KMS-11 (cell line): ENCODE measurements around the gene SLC22A4.

ENCODE experiments used
- H2AFZ ChIP-seq: fragments of 200-600 bp; sonication (generic); 2 replicates; pipeline ENCODE4 v1.6.1; 2016; ENCODE audit warnings: antibody characterized with exemption, mixed run types, low read depth
- H3K27ac ChIP-seq: fragments of 200-600 bp; sonication (generic); 2 replicates; pipeline ENCODE4 v1.6.1; 2016; ENCODE audit warnings: mild to moderate bottlenecking, mixed run types
- H3K27me3 ChIP-seq: fragments of 200-600 bp; sonication (generic); 2 replicates; pipeline ENCODE4 v1.6.1; 2017; ENCODE audit warnings: mild to moderate bottlenecking, low read depth, mixed run types, moderate library complexity; ENCODE audit not compliant: insufficient read depth
- H3K36me3 ChIP-seq: fragments of 200-600 bp; sonication (generic); 2 replicates; pipeline ENCODE4 v1.6.1; 2017; ENCODE audit warnings: mild to moderate bottlenecking, mixed run types; ENCODE audit not compliant: insufficient read depth
- H3K4me1 ChIP-seq: fragments of 200-600 bp; sonication (generic); 2 replicates; pipeline ENCODE4 v1.6.1; 2016; ENCODE audit warnings: mild to moderate bottlenecking, low read depth, mixed run types; ENCODE audit not compliant: poor library complexity, severe bottlenecking
- H3K4me2 ChIP-seq: fragments of 200-600 bp; sonication (generic); 2 replicates; pipeline ENCODE4 v1.7.0; 2016; ENCODE audit warnings: mild to moderate bottlenecking, mixed run types
- H3K4me3 ChIP-seq: fragments of 200-600 bp; sonication (generic); IDR thresholded peaks from 2 replicates; pipeline ENCODE4 v1.6.1; 2017; ENCODE audit warnings: low read depth, low read length, mixed read lengths; ENCODE audit not compliant: insufficient read depth
- H3K79me2 ChIP-seq: fragments of 200-600 bp; sonication (generic); 2 replicates; pipeline ENCODE4 v1.6.1; 2016; ENCODE audit warnings: low read depth, mixed run types; ENCODE audit not compliant: insufficient read depth
- H3K9ac ChIP-seq: fragments of 200-600 bp; sonication (generic); 2 replicates; pipeline ENCODE4 v1.6.1; 2016; ENCODE audit warnings: mild to moderate bottlenecking, mixed run types
- H4K20me1 ChIP-seq: fragments of 200-600 bp; sonication (generic); 2 replicates; pipeline ENCODE4 v1.6.1; 2016; ENCODE audit warnings: mild to moderate bottlenecking, mixed run types; ENCODE audit not compliant: insufficient read depth
- CTCF ChIP-seq: fragments of 200-600 bp; sonication (generic); conservative IDR thresholded peaks from 2 replicates; pipeline ENCODE4 v1.6.1; 2017; ENCODE audit warnings: low read depth, mild to moderate bottlenecking, antibody characterized with exemption, low read length, moderate library complexity, mixed read lengths

The SLC22A4 gene

GRCh38 chr5:132391870-132392269, 97.7 kb downstream of the SLC22A4 start:
- no peaks in the 10 kb centered on the region for H4K20me1 ChIP-seq
- no peak overlapping the region for H3K27ac ChIP-seq
- H3K27me3 ChIP-seq, result no peaks in the 10 kb centered on the region
- no peaks in the 10 kb centered on the region for H3K79me2 ChIP-seq
- H3K36me3 ChIP-seq, result no peaks in the 10 kb centered on the region
- peaks cover 24% of the 10 kb centered on the region for H3K4me1 ChIP-seq
- H3K4me3 ChIP-seq, result no peak overlapping the region
- TF ChIP-seq CTCF, result no peak
- H3K4me2 ChIP-seq, result no peak overlapping the region
- no peak overlapping the region for H2AFZ ChIP-seq
- H3K9ac ChIP-seq, result no peak overlapping the region

GRCh38 chr5:132392411-132392810, 98.2 kb downstream of the SLC22A4 start:
- no peak for TF ChIP-seq CTCF
- no peaks in the 10 kb centered on the region for H4K20me1 ChIP-seq

GRCh38 chr5:132392978-132393825, 99.0 kb downstream of the SLC22A4 start:
- Histone ChIP-seq H4K20me1 (no peaks in the 10 kb centered on the region), H3K79me2 (no peaks in the 10 kb centered on the region), H3K4me3 (no peak overlapping the region), H3K27me3 (no peaks in the 10 kb centered on the region), H2AFZ (no peak overlapping the region), H3K36me3 (no peaks in the 10 kb centered on the region), H3K27ac (no peak overlapping the region), H3K9ac (no peak overlapping the region), H3K4me2 (no peak overlapping the region), H3K4me1 (peaks cover 11% of the 10 kb centered on the region)
- TF ChIP-seq CTCF, result no peak

More at GRCh38 chr5:132392411-132392810, 98.2 kb downstream of the SLC22A4 start:
- no peak overlapping the region for H3K27ac ChIP-seq
- peaks cover 19% of the 10 kb centered on the region for H3K4me1 ChIP-seq
- no peaks in the 10 kb centered on the region for H3K36me3 ChIP-seq
- no peaks in the 10 kb centered on the region for H3K27me3 ChIP-seq
- H2AFZ ChIP-seq, result no peak overlapping the region
- H3K9ac ChIP-seq, result no peak overlapping the region
- no peak overlapping the region for H3K4me3 ChIP-seq
- no peak overlapping the region for H3K4me2 ChIP-seq
- no peaks in the 10 kb centered on the region for H3K79me2 ChIP-seq
